HG03280 (cell line): ENCODE results near the gene USP47.
A peak's percentile ranks its signal among the peaks of the same experiment; 100 is the strongest.
"Not testable (repeated sequence)": the region's sequence is repeated elsewhere in the genome, so short reads cannot be mapped to it uniquely, and the experiment has no call there.

Source experiments
- ATAC-seq: cut with Tn5 transposase; IDR thresholded peaks from one replicate; pipeline ENCODE4 v1.9.1; 2021; ENCODE audit warnings: mild to moderate bottlenecking, moderate library complexity; ENCODE audit not compliant: unreplicated experiment

USP47 gene

GRCh38 chr11:11821899-11822298 lies 19.9 kb upstream of the USP47 start:
- no peak for ATAC-seq

GRCh38 chr11:11822946-11823345 lies 18.8 kb upstream of the USP47 start:
- no peak for ATAC-seq

GRCh38 chr11:11826260-11826659 lies 15.5 kb upstream of the USP47 start:
- no peak for ATAC-seq

GRCh38 chr11:11827272-11827671 lies 14.5 kb upstream of the USP47 start:
- no peak for ATAC-seq

- not testable (repeated sequence) for ATAC-seq
These were observed 10.4 kb upstream of the USP47 start for GRCh38 chr11:11831406-11831805.

GRCh38 chr11:11836676-11837231 lies 5.0 kb upstream of the USP47 start:
- ATAC-seq: no peak

- ATAC-seq: no peak
These were observed 2.1 kb upstream of the USP47 start for GRCh38 chr11:11839718-11840117.

GRCh38 chr11:11841116-11841722 lies 553 bp upstream of the USP47 start:
- peak; percentile 32 for ATAC-seq

GRCh38 chr11:11842421-11843008 lies 743 bp downstream of the USP47 start:
- ATAC-seq: peak; percentile 44

GRCh38 chr11:11843211-11843621 lies 1.4 kb downstream of the USP47 start:
- ATAC-seq: no peak

GRCh38 chr11:11843642-11844041 lies 1.9 kb downstream of the USP47 start:
- no peak for ATAC-seq

GRCh38 chr11:11844272-11844671 lies 2.5 kb downstream of the USP47 start:
- ATAC-seq: no peak

GRCh38 chr11:11845071-11845470 lies 3.3 kb downstream of the USP47 start:
- ATAC-seq: no peak

GRCh38 chr11:11845551-11845950 lies 3.8 kb downstream of the USP47 start:
- no peak for ATAC-seq

GRCh38 chr11:11847082-11847481 lies 5.3 kb downstream of the USP47 start:
- no peak for ATAC-seq

GRCh38 chr11:11848891-11849746 lies 7.3 kb downstream of the USP47 start:
- peak; percentile 73 for ATAC-seq

- no peak for ATAC-seq
These were observed 8.9 kb downstream of the USP47 start for GRCh38 chr11:11850668-11851067.

- ATAC-seq: no peak
These were observed 14.9 kb downstream of the USP47 start for GRCh38 chr11:11856638-11857037.

GRCh38 chr11:11857769-11858168 lies 16.0 kb downstream of the USP47 start:
- no peak for ATAC-seq

- no peak for ATAC-seq
These were observed 16.9 kb downstream of the USP47 start for GRCh38 chr11:11858676-11859075.

GRCh38 chr11:11860103-11860979 lies 18.6 kb downstream of the USP47 start:
- ATAC-seq: no peak
